GM13976 (cell line): ENCODE results near the gene TUFM.
"Not testable (repeated sequence)": the region's sequence is repeated elsewhere in the genome, so short reads cannot be mapped to it uniquely, and the experiment has no call there.

ENCODE experiments used
- DNase-seq: peaks from one replicate; pipeline ENCODE4 v3.0.0; 2012; ENCODE audit warnings: low spot score
- CTCF ChIP-seq: IDR thresholded peaks from 2 replicates; pipeline ENCODE4 v1.5.1; 2012; ENCODE audit warnings: borderline replicate concordance, mild to moderate bottlenecking; ENCODE audit not compliant: insufficient read depth; ENCODE audit errors: extremely low read depth, missing control alignments, control extremely low read depth
- in situ Hi-C: fragments of 300-500 bp; cut with MboI; formaldehyde crosslinking; loops from one replicate; pipeline ENCODE4 v1.12.0; 2022; ENCODE audit warnings: low sequenced_read_pairs, mixed read lengths, inconsistent platforms; ENCODE audit not compliant: unreplicated experiment

Gene TUFM

GRCh38 chr16:28846080-28846932 lies at the start of gene TUFM:
TUFM (minus strand) TSS chr16:28846348; CDS start chr16:28846269, 79 bp downstream.
- peak; percentile 99 for DNase-seq
- in situ Hi-C loops = no loop called here
- TF ChIP-seq CTCF = peak; percentile 78

GRCh38 chr16:28895609-28896008 lies 49.5 kb upstream of the TUFM start:
- in situ Hi-C loops = no loop called here
- no peak for TF ChIP-seq CTCF
- DNase-seq = no peak

GRCh38 chr16:28893291-28893690 lies 47.1 kb upstream of the TUFM start:
- in situ Hi-C loops = no loop called here
- TF ChIP-seq CTCF = no peak
- DNase-seq = no peak

GRCh38 chr16:28891964-28892890 lies 46.1 kb upstream of the TUFM start:
- in situ Hi-C loops = no loop called here
- no peak for DNase-seq
- TF ChIP-seq CTCF = no peak

GRCh38 chr16:28890355-28890754 lies 44.2 kb upstream of the TUFM start:
- in situ Hi-C loops, DNase-seq: not testable (repeated sequence)

GRCh38 chr16:28886945-28887344 lies 40.8 kb upstream of the TUFM start:
- in situ Hi-C loops = no loop called here
- TF ChIP-seq CTCF = no peak
- DNase-seq = no peak
